GM19324 (cell line): ENCODE data around the gene TP53INP2.
"Not testable (repeated sequence)": the region's sequence is repeated elsewhere in the genome, so short reads cannot be mapped to it uniquely, and the experiment has no call there.

Experiments
- ATAC-seq: cut with Tn5 transposase; IDR thresholded peaks from one replicate; pipeline ENCODE4 v1.9.1; 2021; ENCODE audit warnings: mild to moderate bottlenecking, moderate library complexity; ENCODE audit not compliant: unreplicated experiment, low FRiP score

Gene TP53INP2

GRCh38 chr20:34720266-34720665 is 16.1 kb downstream of the TP53INP2 start:
- ATAC-seq: no peak

- ATAC-seq: not testable (repeated sequence)
Measured at GRCh38 chr20:34722560-34722959, 18.4 kb downstream of the TP53INP2 start.

GRCh38 chr20:34724172-34724571 is 20.0 kb downstream of the TP53INP2 start:
- ATAC-seq: no peak

GRCh38 chr20:34729416-34729815 is 25.3 kb downstream of the TP53INP2 start:
- ATAC-seq: no peak

- no peak for ATAC-seq
Measured at GRCh38 chr20:34732523-34732922, 28.4 kb downstream of the TP53INP2 start.

GRCh38 chr20:34736106-34736735 is 32.1 kb downstream of the TP53INP2 start:
- ATAC-seq: no peak

- no peak for ATAC-seq
Measured at GRCh38 chr20:34743039-34743438, 38.9 kb downstream of the TP53INP2 start.

GRCh38 chr20:34744340-34744739 is 40.2 kb downstream of the TP53INP2 start:
- no peak for ATAC-seq

GRCh38 chr20:34744847-34745246 is 40.7 kb downstream of the TP53INP2 start:
- no peak for ATAC-seq

GRCh38 chr20:34746674-34747073 is 42.5 kb downstream of the TP53INP2 start:
- ATAC-seq: no peak

GRCh38 chr20:34747479-34747878 is 43.3 kb downstream of the TP53INP2 start:
- ATAC-seq: no peak

- no peak for ATAC-seq
Measured at GRCh38 chr20:34748709-34749108, 44.6 kb downstream of the TP53INP2 start.

GRCh38 chr20:34750484-34750883 is 46.3 kb downstream of the TP53INP2 start:
- ATAC-seq: no peak

- ATAC-seq: no peak
Measured at GRCh38 chr20:34751453-34751852, 47.3 kb downstream of the TP53INP2 start.

- no peak for ATAC-seq
Measured at GRCh38 chr20:34753706-34754461, 49.7 kb downstream of the TP53INP2 start.

GRCh38 chr20:34754611-34755010 is 50.5 kb downstream of the TP53INP2 start:
- no peak for ATAC-seq

GRCh38 chr20:34755367-34755766 is 51.2 kb downstream of the TP53INP2 start:
- no peak for ATAC-seq

- ATAC-seq: no peak
Measured at GRCh38 chr20:34762031-34762555, 57.9 kb downstream of the TP53INP2 start.
